Retinal pigment epithelial cell (primary cell): Measurements from ENCODE around the gene CREB3L2.
A peak's percentile ranks its signal among the peaks of the same experiment; 100 is the strongest.

Source experiments
- DNase-seq: peaks from one replicate; pipeline ENCODE4 v3.0.0-alpha.2; 2010; ENCODE audit warnings: low read depth
- H3K4me3 ChIP-seq: 2 replicates; pipeline ENCODE4 v1.5.1; 2011; ENCODE audit warnings: mild to moderate bottlenecking, low read length, control low read depth, moderate library complexity
- TF ChIP-seq, protein P1 (sequence below): conservative IDR thresholded peaks from 2 replicates; pipeline ENCODE4 v1.5.1; 2011; ENCODE audit warnings: low read depth, low read length, control low read depth, inconsistent platforms

Gene CREB3L2

DNA sequence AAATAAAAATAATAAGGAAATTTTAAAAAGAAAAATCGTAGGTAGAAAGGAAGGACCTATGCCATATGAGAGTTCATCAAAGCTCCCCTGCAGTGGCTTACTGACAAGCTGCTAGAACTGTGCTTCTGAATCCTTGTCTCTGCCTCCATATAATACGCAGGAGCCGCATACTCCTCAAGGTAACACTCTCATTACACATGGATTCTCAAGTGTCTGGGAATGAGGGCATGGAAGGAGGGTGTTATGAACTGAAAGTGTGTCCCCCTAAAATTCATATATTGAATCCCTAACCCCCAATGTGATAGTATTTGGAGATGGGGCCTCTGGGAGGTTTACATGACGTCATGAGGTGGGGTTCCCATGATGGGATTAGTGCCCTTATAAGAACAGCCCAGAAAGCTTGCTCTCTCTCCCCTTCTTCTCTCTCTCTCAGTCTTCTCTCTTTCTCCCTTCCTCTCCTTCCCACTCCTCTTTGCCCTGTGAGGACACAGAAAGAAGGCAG, 35.2 kb downstream of the CREB3L2 start:
- TF ChIP-seq, protein P1, sequence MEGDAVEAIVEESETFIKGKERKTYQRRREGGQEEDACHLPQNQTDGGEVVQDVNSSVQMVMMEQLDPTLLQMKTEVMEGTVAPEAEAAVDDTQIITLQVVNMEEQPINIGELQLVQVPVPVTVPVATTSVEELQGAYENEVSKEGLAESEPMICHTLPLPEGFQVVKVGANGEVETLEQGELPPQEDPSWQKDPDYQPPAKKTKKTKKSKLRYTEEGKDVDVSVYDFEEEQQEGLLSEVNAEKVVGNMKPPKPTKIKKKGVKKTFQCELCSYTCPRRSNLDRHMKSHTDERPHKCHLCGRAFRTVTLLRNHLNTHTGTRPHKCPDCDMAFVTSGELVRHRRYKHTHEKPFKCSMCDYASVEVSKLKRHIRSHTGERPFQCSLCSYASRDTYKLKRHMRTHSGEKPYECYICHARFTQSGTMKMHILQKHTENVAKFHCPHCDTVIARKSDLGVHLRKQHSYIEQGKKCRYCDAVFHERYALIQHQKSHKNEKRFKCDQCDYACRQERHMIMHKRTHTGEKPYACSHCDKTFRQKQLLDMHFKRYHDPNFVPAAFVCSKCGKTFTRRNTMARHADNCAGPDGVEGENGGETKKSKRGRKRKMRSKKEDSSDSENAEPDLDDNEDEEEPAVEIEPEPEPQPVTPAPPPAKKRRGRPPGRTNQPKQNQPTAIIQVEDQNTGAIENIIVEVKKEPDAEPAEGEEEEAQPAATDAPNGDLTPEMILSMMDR = no peak
- H3K4me3 ChIP-seq = no peak overlapping the region
- DNase-seq = no peak

DNA sequence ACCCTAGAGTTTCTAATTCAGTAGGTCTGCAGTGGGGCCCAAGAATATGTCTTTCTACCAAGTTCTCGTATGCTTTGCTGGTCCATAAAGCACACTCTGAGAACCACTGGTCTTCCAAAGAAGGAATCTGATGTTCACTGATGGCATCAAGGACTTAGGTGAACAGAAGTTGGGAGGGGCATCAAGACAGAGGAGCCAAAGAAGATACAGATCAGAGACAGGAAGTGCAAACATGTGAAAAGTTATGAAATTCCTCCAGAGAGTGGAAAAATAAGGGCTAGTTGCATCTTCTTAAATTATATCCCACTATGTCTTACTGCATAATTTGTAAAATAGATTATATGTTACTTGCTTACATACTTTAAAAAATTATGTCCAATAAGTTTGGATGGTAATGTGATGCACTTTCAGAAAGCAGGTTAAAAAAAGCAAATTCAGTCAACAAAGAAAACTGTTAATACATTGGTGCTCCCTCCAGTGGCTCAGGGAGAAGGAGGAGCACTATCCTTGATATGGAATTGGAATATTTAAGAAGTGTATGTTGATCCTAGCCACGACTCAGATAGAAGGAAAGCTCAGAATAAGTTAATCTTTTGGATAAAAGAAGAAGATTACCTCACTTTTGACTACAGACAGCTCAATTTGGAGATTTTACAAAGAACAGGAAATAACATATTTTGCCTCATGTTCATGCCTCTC, 35.8 kb downstream of the CREB3L2 start:
- TF ChIP-seq, protein P1 = peak; percentile 38

DNA sequence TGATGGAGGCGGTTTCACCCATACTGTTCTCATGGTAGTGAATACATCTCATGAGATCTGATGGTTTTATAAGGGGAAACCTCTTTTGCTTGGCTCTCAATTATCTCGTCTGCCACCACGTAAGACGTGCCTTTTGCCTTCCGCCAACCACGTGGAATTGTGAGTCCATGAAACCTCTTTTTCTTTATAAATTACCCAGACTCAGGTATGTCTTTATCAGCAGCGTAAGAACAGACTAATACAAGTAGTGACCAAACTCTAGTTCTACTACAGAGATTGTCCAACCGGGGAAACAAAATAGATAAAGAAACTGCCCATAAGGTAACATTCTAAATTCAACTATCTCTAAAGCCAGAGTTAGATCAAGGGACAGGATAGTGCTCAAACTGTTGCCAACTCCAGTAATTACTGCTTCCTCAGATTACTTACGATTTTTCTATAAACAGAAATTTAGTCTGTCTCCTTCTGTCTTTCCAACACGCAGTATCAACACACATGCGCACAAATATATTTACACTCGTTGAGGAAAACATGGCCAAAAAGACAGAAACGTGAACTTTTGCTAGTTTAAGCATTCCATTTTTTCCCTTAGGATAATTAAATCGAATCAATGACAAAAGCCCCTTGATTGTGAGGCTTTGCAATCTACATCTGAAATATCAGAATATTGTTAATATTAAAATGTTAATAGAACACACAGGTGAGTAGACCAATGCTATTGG, 36.9 kb downstream of the CREB3L2 start:
- TF ChIP-seq, protein P1 = no peak
- no peak for DNase-seq
- no peak overlapping the region for H3K4me3 ChIP-seq

More for the DNA sequence above, 35.8 kb downstream of the CREB3L2 start:
- DNase-seq = no peak
- H3K4me3 ChIP-seq = no peak overlapping the region

DNA sequence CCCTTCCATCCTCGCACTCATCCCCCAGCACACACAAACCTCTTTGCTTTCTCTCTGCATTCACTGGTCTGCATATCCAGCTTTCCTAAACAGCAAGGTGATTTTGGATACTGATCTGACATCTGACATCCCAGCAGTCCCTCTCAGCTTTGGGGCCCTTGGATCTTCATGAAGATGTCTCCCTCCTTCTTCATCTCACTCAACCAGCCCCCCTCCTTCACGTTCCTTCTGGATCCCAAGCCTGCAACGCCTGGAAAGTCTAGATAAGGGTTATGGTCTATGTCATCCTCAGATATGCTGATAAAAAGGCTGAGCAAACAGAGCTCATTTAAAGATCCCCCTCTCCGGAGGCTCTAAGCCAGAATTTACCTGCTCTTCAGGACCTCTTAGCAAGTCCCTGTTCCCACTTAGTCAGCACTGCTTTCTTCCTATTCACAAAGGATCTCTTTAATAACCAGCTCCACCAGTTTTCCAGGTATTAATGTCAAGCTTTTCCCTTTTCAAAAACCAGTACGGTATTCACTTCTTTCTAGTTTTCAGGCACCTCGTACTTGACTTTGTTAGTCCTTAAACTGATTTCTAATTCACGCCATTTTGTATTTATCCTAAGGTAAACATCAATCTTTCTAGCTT, 38.9 kb downstream of the CREB3L2 start:
- no peak overlapping the region for H3K4me3 ChIP-seq
- TF ChIP-seq, protein P1 = no peak
- no peak for DNase-seq

DNA sequence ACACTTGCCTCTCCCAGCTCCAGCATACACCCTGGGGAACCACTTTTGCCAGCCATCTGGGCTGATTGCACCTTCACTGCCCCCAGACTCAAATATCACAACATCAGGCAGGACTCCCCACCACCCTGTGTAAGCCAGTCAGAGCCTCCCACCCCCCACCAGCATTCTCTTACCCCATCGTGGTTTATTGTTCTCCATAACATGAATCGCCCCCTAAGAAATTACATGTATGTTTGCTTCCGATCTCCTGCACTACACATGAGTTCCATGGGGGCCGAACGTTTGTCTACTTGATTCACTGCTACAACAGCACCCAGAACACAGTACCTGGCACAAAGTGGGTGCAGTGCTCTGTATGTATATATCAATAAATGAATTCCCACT, 39.4 kb downstream of the CREB3L2 start:
- TF ChIP-seq, protein P1 = no peak
- no peak for DNase-seq

DNA sequence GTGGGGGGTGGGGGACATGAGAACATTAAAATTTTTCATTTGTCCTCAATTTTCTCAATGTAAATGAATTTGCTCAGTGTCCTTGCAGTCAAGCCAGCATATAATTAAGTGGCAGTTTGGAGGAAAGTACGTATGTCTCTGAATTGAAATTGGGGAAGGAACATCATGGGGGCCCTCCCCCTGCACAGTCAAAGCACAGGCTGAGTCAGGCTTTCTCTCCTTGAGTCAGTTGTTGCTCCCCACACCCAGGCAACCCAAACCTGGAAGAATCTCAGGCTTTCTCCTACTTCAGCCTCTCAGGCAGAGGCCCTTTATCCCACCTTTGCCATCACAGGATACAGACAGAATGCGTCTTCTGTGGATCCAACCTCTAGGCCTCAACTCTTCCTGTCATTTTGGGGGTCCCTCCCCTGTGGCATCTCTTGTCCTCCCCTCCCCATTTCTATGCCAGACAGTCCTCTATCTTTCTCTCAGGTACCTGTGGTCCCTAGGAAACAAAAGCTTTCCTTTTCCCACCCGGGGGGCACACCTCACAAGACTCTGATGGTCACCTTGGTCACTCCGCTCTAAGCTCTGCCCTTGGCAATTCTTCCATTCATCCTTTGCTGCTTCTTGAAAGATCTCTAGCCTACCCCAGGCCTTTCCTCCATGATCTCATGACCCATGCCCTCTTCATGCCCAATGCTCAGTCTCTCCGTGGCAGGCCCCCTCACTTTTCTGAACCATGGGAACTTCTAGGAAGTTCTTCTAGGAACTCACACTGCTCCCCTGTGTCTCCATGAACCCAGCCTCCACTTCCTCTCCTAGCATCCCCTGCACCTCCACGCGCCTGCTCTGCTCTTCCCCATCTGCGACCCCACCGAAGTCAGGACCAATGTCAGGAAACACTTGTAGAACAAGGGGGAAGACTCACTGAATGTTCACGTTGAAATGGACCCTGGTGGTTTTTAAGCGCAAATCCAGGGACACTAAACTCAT, 40.4 kb downstream of the CREB3L2 start:
- DNase-seq = no peak
- H3K4me3 ChIP-seq = no peak overlapping the region
- TF ChIP-seq, protein P1 = no peak

More for the DNA sequence above, 39.4 kb downstream of the CREB3L2 start:
- H3K4me3 ChIP-seq = no peak overlapping the region
